Hematopoietic multipotent progenitor cell (in vitro differentiated cells): ENCODE results near the gene AAMP. TPM values are rescaled to one million over a fixed set of nuclear protein-coding genes. Genes with fewer than 3 reads are reported as not detected.
"Not testable (repeated sequence)": the region's sequence is repeated elsewhere in the genome, so short reads cannot be mapped to it uniquely, and the experiment has no call there.

Experiments
- DNase-seq, 3 donors: peaks; one replicate each; pipeline ENCODE4 v3.0.0-alpha.2; 2011 to 2015; ENCODE audit warnings: low read depth in 2 of 3, low spot score in 2 of 3
- total RNA-seq: library from RNA; depleted of rRNA; stranded (reverse); fragments of >200 nt; gene quantifications from one replicate; pipeline ENCODE4 v1.2.3, GENCODE V29; 2012

The AAMP gene, protein sequence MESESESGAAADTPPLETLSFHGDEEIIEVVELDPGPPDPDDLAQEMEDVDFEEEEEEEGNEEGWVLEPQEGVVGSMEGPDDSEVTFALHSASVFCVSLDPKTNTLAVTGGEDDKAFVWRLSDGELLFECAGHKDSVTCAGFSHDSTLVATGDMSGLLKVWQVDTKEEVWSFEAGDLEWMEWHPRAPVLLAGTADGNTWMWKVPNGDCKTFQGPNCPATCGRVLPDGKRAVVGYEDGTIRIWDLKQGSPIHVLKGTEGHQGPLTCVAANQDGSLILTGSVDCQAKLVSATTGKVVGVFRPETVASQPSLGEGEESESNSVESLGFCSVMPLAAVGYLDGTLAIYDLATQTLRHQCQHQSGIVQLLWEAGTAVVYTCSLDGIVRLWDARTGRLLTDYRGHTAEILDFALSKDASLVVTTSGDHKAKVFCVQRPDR
- 121 TPM for total RNA-seq

DNA sequence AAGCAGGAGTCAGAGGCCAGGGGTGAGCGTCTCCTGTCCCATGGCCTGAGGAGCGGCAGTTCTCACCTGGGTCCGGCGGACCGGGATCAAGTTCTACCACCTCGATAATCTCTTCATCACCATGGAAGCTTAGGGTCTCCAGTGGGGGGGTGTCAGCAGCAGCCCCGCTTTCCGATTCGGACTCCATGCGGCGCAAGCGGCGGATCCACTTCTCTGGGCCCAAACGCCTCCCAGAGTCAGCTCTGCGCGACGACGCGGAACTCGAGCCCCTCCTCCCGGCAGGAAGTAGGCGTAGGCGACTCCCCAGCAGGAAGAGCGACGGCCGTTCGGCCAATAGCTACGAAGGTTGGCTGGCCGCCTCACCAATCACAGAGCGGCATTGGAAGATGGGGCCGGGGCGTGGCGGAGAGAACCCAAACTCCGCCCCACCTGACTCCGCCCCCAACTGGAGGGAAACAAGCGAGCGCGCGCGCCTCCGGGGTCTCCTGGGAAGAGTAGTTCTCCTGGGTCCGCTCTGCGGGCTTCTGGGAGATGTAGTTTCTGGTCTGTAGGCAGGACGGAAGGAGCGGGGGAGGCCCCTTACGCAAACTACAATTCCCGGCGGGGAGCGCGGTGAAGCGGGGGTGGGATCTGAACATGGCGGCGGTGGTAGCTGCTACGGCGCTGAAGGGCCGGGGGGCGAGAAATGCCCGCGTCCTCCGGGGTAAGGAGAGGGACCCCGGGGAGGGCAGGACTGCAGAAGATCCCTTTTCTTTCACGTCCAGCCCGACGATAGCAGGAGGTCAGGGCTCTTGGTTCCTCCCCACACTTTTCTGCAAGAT lies at the start of gene AAMP, which contains the start of gene PNKD:
AAMP (minus strand) TSS at position 238 of the 821 bp plus-strand sequence; CDS start at position 187, 51 bp downstream.
PNKD (plus strand) TSS at position 620 of the 821 bp plus-strand sequence; CDS start at position 637, 17 bp downstream.
- peak; percentile 99 to 100 (median 100) for DNase-seq

DNA sequence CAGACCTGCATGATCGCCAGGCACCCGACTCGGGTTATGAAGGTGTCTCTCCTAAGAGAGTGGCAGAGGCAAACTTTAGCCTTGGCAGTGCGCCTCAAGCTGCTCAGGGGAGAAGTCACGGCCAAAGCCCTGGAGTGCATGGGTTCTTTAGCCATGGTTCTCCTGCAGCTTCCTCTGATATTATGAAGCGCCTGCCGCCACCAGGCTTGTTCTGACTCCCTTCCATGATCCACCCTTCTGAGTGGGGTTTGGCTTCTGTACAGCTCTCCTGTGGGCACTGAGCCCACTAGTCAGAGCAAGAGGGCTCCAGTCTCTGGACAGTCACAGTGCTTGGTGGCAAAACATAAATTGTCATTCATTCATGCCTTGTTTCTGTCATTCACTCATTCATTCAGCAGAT lies 48.3 kb upstream of the AAMP start:
- DNase-seq: no peak

DNA sequence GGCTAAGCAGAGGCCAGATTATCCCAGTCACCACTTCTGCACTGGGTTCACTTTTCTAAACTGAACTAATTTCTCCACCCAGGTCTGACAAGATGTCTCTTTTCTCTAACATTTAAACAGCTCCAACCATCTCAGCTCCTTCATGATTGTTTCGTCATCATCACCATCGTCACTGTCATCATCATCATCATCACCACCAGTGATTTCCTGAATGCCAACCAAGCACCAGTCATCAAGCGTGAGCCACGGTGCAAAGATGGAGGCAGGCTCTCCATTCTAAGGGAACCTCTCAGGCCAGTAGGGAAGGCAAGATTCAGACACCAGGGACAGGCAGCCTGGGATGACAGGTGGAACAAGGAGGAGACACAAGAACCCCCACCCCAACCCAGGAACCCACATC lies 47.9 kb upstream of the AAMP start:
- no peak for DNase-seq

DNA sequence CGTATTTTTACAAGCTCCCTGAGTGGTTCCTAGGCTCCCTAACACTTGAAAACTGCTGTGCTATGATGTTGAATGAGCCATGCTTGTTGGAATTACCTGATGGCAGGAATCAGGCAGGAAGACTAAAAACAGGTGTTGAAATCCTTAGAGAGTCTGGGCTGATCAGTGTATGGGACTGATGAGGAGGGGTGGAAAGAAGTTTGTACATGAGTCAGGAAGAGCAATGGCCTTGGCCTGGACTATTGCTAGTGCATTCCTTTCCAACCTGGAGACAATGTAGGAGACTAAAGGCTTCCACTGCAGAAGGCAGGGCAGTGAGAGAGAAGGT lies 47.3 kb upstream of the AAMP start:
- DNase-seq: no peak

DNA sequence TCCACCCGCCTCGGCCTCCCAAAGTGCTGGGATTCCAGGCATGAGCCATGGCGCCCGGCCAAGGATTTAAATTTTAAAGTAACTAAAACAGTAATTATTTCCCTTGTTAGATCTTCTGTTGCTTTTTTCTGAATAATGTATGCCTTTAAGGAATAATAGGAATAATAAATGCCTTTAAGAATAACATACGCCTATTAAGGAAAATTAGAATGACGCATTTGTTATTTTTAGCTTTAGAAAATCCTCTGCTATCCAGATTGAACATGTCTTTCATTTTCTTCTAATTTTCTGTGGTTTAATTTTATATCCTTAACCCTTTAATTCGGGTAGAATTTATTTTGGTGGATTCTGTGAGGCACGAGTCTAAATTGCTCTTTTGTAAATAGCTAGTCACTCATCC lies 45.5 kb upstream of the AAMP start:
- DNase-seq: no peak

DNA sequence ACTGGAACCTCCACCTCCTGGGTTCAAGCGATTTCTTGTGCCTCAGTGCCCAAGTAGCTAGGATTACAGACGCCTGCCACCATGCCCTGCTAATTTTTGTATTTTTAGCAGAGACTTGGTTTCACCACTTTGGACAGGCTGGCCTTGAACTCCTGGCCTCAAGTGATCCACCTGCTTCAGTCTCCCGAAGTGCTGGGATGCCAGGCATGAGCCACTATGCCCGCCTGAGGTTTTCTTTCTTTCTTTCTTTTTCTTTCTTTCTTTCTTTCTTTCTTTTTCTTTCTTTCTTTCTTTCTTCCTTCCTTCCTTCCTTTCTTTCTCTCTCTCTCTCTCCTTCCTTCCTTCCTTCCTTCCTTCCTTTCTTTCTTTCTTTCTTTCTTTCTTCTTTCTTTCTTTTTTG lies 44.8 kb upstream of the AAMP start:
- not testable (repeated sequence) for DNase-seq

DNA sequence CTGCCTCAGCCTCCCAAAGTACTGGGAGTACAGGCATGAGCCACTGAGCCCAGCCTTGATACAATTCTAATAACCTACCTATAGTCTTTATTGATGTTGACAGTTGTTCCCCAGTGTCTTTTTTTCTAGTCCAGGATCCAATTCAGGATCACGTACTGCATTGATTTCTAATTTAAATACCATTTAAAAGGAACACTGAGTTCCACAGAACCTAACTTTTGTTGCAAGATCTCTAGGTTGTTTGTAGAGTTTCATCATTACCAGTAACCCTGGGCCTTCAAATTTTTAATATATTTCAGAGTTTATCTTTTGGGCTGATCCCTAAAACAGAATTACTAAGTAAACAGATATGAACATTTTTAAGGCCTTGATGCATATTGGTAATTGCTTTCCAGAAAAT lies 43.4 kb upstream of the AAMP start:
- no peak for DNase-seq

DNA sequence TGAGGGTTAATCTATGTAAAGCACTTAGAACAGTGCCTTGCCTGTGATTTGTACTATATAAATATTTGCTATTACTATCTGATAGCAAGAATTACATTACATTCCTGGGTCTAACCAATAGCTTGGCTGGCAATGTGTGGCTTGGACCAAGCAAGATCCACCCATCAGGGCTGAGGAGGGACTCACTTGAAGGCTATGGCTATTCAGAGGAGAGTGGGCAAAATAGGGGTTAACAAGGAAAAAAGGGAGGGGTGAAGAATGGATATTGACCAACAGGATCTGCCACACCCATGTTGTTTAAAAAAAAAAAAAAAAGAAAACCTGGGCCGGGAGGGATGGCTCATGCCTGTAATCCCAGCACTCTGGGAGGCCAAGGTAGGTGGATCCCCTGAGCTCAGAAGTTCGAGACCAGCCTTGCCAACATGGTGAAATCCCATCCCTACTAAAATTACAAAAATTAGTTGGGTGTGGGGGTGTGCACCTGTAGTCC lies 42.4 kb upstream of the AAMP start:
- no peak for DNase-seq

DNA sequence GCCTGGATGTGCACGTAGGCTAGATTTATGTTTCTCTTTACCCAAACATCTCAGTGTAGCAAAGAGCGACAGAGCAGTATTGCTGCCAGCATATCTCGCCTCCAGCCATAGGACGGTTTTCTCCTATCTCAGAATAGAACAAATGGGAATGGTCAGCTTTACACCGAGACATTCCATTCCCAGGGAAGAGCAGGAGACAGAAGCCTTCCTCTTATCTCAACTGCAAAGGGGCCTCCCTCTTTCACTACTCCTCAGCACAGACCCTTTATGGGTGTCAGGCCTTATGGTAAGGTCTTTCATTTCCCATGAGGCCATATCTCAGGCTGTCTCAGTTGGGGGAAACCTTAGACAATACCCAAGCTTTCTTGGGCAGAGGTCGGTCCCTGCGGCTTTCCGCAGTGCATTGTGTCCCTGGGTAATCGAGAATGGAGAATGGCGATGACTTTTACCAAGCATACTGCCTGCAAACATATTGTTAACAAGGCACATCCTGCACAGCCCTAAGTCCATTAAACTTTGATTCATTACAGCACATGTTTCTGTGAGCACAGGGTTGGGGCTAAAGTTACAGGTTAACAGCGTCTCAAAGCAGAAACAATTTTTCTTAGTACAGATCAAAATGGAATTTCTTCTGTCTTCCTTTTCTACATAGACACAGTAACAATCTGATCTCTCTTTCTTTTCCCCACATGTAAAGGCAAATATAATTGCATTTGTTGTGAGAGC lies 41.8 kb upstream of the AAMP start:
- not testable (repeated sequence) for DNase-seq

DNA sequence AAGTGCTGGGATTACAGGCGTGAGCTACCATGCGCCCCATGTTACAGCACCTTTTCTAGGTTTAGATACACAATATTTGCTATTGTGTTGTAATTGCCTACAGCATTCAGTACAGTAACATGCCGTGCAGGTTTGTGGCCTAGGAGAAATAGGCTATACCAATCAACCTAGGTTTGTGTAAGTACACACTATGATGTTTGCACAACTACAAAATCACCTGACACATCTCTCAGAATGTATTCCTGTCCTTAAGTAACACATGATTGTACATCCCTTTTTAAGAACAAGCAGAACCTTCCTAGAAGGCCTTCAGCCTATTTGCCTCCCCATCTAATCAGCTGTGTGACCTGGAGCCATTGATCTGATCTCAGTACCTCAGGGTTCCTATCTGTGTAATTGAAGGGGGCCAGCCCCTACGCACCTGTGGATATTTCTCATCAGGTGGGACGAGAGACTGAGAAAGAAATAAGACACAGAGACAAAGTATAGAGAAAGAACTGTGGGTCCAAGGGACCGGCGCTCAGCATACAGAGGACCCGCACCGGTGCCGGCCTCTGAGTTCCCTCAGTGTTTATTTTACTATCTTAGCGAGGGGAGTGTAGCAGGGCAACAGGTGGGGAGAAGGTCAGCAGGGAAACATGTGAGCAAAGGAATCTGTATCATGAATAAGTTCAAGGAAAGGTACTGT lies 41.1 kb upstream of the AAMP start:
- DNase-seq: no peak

DNA sequence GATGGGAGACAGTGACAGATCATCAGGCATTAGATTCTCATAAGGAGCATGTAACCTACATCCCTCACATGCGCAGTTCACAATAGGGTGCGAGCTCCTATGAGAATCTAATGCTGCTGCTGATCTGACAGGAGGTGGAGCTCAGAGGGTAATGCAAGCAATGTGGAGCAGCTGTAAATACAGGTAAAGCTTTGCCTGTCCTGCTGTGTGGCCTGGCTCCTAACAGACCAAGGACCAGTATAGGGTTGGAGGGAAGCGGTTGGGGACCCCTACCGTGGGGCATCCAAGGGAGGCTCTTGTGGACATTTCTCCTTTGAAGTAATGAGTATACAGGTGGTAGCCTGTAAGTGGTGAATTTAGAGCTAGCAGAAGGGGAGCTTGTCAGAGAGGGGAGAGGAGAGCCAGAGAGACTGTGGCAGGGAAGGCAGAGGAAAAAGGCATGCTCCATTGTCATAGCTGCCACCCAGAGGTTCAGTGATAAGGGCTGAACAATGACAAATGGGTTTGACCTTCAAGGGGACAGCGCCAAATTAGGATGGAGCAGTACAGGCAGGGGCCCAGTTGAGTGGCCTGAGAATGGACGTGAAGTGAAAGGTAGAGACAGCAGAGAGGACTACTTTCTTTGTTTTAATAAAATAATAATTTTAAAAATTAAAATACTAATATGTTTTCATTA lies 37.6 kb upstream of the AAMP start:
- no peak for DNase-seq

DNA sequence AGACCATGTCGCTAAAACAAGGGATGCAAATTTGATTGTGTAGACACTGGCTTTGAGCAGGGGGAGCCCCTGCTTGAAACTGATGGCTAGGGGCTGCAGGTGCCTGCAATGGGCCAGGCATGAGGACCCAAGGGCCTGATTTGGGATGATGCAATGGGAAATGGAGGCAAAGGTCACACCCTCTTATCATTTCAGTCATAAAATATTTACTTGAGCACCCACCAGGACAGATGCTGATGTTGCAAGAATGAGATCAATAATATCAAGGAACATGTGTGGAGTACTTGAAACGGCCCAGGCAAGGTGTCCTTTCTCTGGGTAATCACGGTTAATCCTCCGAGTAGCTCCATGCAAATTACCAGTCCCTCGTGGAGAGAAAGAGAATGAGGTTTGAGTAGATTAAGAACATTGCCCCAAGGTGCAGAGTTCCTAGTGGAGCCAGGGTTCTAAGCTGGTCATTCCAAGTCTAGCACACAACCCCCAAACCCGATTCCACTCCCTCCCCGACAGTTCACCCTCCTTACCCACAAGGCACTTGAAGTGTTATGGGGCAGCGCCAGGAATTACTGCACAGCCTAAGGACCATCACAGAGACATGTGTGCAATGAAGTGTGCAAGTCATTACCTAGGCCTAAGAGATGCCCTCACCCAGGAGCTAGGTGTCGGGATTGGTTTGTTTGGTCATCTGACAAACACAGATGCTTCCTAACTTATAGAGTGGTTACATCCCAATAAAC lies 36.4 kb upstream of the AAMP start:
- DNase-seq: no peak

DNA sequence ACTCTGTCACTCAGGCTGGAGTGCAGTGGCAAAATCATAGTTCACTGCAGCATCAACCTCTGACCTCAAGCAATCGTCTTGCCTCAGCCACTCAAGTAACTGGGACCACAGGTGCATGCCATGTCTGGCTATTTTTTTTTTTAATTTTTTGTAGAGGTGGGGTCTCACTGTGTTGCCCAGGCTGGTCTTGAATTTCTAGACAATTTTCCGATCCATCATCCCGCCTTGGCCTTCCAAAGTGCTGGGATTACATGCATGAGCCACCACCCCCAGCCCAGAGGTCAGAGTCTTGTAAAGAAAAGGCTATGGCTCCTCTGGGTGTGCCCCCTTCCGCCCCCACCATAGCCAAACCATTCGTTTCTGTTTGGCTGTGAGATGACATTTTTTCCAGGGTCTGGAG lies 35.4 kb upstream of the AAMP start:
- no peak for DNase-seq

DNA sequence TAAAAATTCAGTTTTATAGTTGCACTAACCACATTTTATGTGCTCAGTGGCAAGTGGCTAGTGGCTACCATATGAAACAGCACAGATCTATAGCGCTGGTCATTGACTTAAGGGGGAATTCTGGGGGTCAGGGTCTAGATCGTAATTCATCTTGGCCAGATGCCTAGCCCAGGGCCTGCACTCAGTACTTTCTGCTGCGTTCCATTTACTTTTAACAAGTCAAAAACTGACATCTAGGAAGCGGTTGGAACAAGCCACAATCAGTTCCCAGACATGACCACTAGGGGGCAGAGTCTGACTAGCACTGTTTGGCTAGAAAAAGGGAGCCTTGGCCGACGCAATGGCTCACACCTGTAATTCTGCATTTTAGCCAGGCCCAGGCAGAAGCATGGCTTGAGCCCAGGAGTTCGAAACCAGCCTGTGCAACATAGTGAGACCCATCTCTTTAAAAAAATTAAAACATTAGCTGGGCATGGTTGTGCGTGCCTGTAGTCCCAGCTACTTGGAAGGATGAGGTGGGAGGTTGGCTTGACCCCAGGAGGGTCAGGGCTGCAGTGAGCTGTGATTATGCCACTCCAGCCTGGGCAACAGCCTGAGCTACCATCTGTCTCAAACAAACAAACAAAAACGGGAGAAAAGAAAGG lies 31.4 kb upstream of the AAMP start:
- DNase-seq: peak; percentile 78 to 96 (median 86)

DNA sequence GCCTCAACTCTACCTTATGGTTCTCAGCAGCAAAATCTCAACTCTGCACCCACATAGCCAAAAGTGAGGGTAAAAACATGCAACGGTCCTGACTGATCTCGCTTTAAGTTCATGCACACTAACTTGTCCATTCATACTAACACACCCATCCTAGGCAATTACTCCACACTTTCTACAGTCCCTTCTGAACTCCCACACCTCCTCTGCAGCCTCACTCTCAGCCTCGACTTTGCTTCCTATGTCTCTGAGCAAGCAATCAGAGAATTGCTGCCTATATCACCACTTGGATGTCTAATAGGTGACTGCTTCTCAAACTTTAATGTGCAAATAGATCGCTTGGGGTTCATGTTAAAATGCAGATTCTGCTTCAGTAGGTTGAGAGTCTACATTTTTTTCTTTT lies 30.2 kb upstream of the AAMP start:
- no peak for DNase-seq

DNA sequence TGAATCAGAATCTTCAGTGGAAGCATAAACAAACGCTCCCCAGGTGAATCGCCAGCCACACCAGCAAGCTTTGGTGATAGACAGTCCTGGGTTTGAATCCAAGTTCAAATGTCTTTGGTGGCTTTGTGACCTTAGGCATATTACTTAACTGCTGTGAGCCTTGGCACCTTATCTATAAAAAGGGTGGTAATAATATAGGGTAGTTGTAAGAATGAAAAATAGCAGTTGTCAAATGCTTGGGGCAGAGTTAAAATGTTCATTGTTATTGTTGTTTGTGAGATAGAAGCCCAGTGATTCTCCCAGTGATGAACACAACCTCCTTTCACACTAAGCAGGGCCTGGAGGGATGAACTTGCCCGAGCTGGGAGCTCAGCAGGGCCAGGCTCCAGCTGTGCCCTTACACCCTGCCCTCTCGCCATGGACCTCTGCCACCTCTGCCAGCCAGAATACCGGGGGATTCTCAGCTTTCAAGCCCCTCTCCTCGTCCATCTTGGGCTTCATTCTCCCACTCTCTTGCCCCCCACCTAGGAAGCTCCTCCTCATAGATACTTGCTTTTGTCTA lies 28.5 kb upstream of the AAMP start:
- DNase-seq: no peak

DNA sequence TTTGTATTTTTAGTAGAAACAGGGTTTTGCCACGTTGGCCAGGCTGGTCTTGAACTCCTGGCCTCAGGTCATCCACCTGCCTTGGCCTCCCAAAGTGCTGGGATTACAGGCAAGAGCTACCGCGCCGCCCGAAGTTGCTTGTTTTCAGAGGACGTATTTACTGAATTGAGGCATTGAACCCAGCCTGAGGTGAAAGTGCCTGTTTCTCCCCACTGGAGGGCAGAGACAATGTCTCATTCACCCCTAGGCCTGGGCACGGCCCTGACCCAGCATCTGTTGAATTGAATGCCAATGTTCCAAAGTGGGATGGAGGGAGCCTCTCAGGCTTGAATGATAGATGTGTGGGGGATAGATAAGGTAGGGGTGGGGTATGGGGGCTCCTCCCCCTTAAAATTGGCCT lies 26.9 kb upstream of the AAMP start:
- no peak for DNase-seq

DNA sequence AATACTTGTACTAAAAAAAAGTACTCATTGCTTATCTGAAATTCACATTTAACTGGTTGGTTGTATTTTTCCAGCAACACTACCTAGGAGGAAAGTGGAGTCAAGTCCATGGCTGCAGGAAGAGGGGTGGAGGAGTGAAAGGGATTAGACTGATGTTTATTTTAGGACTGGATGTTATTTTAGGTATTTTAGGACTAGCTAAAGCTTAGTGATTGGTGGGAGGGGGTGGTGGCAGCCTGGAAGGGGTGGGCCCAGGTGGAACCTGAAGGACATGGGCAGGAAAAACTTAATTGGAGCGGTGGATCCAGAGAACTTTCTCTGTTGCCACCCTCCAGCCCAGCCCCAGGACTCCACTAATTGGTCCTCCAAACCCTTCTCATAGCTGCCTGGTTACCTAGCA lies 26.3 kb upstream of the AAMP start:
- DNase-seq: no peak
